Measurements from ENCODE around the gene CCT6A. TPM values are rescaled to one million over a fixed set of nuclear protein-coding genes. Genes with fewer than 3 reads are reported as not detected.

CCT6A gene
- total RNA-seq: 117 TPM

GRCh38 chr7:56051339-56052191 lies at the start of gene CCT6A, which contains the start of gene PSPH:
Gene CCT6A (plus strand): TSS chr7:56051765. CDS start chr7:56051849, 84 bp downstream.
Gene PSPH (minus strand): TSS chr7:56051444. CDS start chr7:56021212, 30,232 bp downstream.

GRCh38 chr7:56063882-56064625 lies 12.5 kb downstream of the CCT6A start, which contains the start of gene SUMF2:
Gene SUMF2 (plus strand): TSS chr7:56064286. CDS start chr7:56064312, 26 bp downstream.

GRCh38 chr7:56092789-56093531 lies 41.4 kb downstream of the CCT6A start, which contains the start of gene PHKG1:
Gene PHKG1 (minus strand): TSS chr7:56092952. CDS start chr7:56088941, 4,011 bp downstream.

GRCh38 chr7:56106108-56107073 lies 54.8 kb downstream of the CCT6A start, which contains the start of gene CHCHD2:
Gene CHCHD2 (minus strand): TSS chr7:56106476. CDS start chr7:56106413, 63 bp downstream.

Other genes starting within 250 kb of the CCT6A start
- not detected for gene SEPTIN14, start 189.0 kb upstream of the CCT6A start, total RNA-seq
- gene ZNF713, start 164.3 kb upstream of the CCT6A start, total RNA-seq: 38.8 TPM
- gene MRPS17, start 99.9 kb upstream of the CCT6A start, total RNA-seq: 8.9 TPM
- gene NIPSNAP2, start 87.2 kb upstream of the CCT6A start, total RNA-seq: 78.8 TPM
- 31.1 TPM for gene PSPH, start 321 bp upstream of the CCT6A start, total RNA-seq
- 68.6 TPM for gene SUMF2, start 12.5 kb downstream of the CCT6A start, total RNA-seq
- 4.7 TPM for gene PHKG1, start 41.2 kb downstream of the CCT6A start, total RNA-seq
- 166 TPM for gene CHCHD2, start 54.7 kb downstream of the CCT6A start, total RNA-seq
- not detected for gene NUPR2, start 64.7 kb downstream of the CCT6A start, total RNA-seq